B cell (primary cell): ENCODE measurements around the gene CCL7. TPM values are rescaled to one million over a fixed set of nuclear protein-coding genes. Genes with fewer than 3 reads are reported as not detected.

ENCODE experiments used
- ATAC-seq: fragments of 200-7000 bp; cut with Tn5 transposase; one replicate; pipeline ENCODE4 v1.10.0; 2021; ENCODE audit warnings: low read depth, mild to moderate bottlenecking, moderate number of reproducible peaks, moderate library complexity
- CTCF ChIA-PET: fragments of 350-600 bp; sonication (Branson Sonifier 250); formaldehyde crosslinking; loops from one replicate; lab custom pipeline; 2021; ENCODE audit warnings: antibody characterized with exemption, inconsistent platforms; lab: Charles Lee
- POLR2A ChIA-PET: fragments of 350-600 bp; sonication (Branson Sonifier 250); formaldehyde crosslinking; loops from one replicate; lab custom pipeline; 2021; ENCODE audit warnings: antibody characterized with exemption; lab: Charles Lee
- DNase-seq: peaks from one replicate; pipeline ENCODE4 v3.0.0; 2013
- H2AFZ ChIP-seq: 2 replicates; pipeline ENCODE4 v1.6.1; 2012; ENCODE audit warnings: mild to moderate bottlenecking, low read depth, low read length; ENCODE audit not compliant: insufficient read depth, poor library complexity, severe bottlenecking
- H3K27ac ChIP-seq, 2 donors: 1 replicate in 1 of 2; 2 replicates in 1 of 2; pipeline ENCODE4 v1.5.1; 2012 to 2013; ENCODE audit warnings: low read length in 2 of 2, mild to moderate bottlenecking in 2 of 2, moderate library complexity in 1 of 2
- H3K27me3 ChIP-seq, 4 experiments: fragments of 200-600 bp in 1 of 4; sonication (generic) in 1 of 4; replicated peaks in 1 of 4; 1 replicate in 2 of 4; 2 replicates in 2 of 4; pipeline versions ENCODE4 v1.6.1 to v1.7.0; 2013 to 2016; ENCODE audit warnings: low read length in 3 of 4, mild to moderate bottlenecking in 2 of 4, mixed read lengths in 1 of 4, moderate library complexity in 1 of 4; ENCODE audit not compliant: insufficient read depth in 4 of 4, control insufficient read depth in 3 of 4; ENCODE audit errors: control extremely low read depth in 1 of 4
- H3K36me3 ChIP-seq, 2 experiments: replicated peaks in 1 of 2; 1 replicate in 1 of 2; 2 replicates in 1 of 2; pipeline versions ENCODE4 v1.6.1 to v1.7.1; 2013; ENCODE audit warnings: low read length in 1 of 2; ENCODE audit not compliant: insufficient read depth in 2 of 2, control insufficient read depth in 1 of 2; ENCODE audit errors: control extremely low read depth in 1 of 2, extremely low read depth in 1 of 2
- H3K4me1 ChIP-seq, 2 donors: fragments of 200-600 bp in 1 of 2; sonication (generic) in 1 of 2; 1 replicate in 1 of 2; 2 replicates in 1 of 2; pipeline versions ENCODE4 v1.5.1 to v1.6.1; 2013 to 2017; ENCODE audit warnings: low read length in 2 of 2; ENCODE audit not compliant: control insufficient read depth in 2 of 2, insufficient read depth in 2 of 2
- H3K4me2 ChIP-seq: replicated peaks from 2 replicates; pipeline ENCODE3; 2012; ENCODE audit warnings: mild to moderate bottlenecking, low read depth, low read length; ENCODE audit not compliant: poor library complexity, severe bottlenecking
- H3K4me3 ChIP-seq, 5 experiments: fragments of 200-600 bp in 1 of 5; sonication (generic) in 1 of 5; 1 replicate in 3 of 5; 2 replicates in 2 of 5; pipeline versions ENCODE4 v1.5.1 to v1.7.0; 2011 to 2016; ENCODE audit warnings: low read length in 4 of 5, mild to moderate bottlenecking in 4 of 5, low read depth in 2 of 5, control low read depth in 1 of 5, moderate library complexity in 1 of 5; ENCODE audit not compliant: insufficient read depth in 1 of 5; ENCODE audit errors: control extremely low read depth in 1 of 5, extremely low read depth in 1 of 5
- H3K79me2 ChIP-seq: fragments of 200-600 bp; sonication (generic); one replicate; pipeline ENCODE4 v1.6.0; 2016; ENCODE audit warnings: low read length; ENCODE audit not compliant: control insufficient read depth, insufficient read depth
- H3K9ac ChIP-seq: fragments of 200-600 bp; sonication (generic); 2 replicates; pipeline ENCODE4 v1.6.1; 2017; ENCODE audit warnings: mild to moderate bottlenecking, low read length, moderate library complexity
- H3K9me3 ChIP-seq, 3 donors: one replicate each; pipeline versions ENCODE4 v1.6.1 to v1.7.1; 2013; ENCODE audit warnings: low read length in 2 of 3; ENCODE audit not compliant: control insufficient read depth in 2 of 3, insufficient read depth in 1 of 3; ENCODE audit errors: control extremely low read depth in 1 of 3
- H4K20me1 ChIP-seq: 2 replicates; pipeline ENCODE4 v1.6.0; 2012; ENCODE audit warnings: mild to moderate bottlenecking, low read length; ENCODE audit not compliant: insufficient read depth, control insufficient read depth, poor library complexity, severe bottlenecking
- H3K27ac Mint-ChIP-seq: one replicate; pipeline ENCODE4 v1.8.0; 2021; ENCODE audit warnings: mixed read lengths
- H3K27me3 Mint-ChIP-seq: one replicate; pipeline ENCODE4 v1.8.0; 2021; ENCODE audit warnings: mixed read lengths
- H3K4me1 Mint-ChIP-seq: one replicate; pipeline ENCODE4 v1.8.0; 2021; ENCODE audit warnings: mixed read lengths
- H3K4me3 Mint-ChIP-seq: one replicate; pipeline ENCODE4 v1.8.0; 2021; ENCODE audit warnings: mixed read lengths
- H3K9me3 Mint-ChIP-seq: one replicate; pipeline ENCODE4 v1.8.0; 2022; ENCODE audit warnings: mixed read lengths; ENCODE audit not compliant: insufficient read depth
- EZH2 ChIP-seq: IDR thresholded peaks from 2 replicates; pipeline ENCODE4 v1.6.1; 2012; ENCODE audit warnings: borderline replicate concordance, low read depth, mild to moderate bottlenecking, moderate library complexity, low read length; ENCODE audit not compliant: insufficient read depth, poor library complexity, severe bottlenecking
- WGBS: methylation state at CpG from one replicate; pipeline ENCODE4 v1.1.5; 2013; ENCODE audit warnings: missing lambda C conversion rate; ENCODE audit not compliant: insufficient coverage; 5-methylcytosine and 5-hydroxymethylcytosine counted together
- intact Hi-C: fragments of 100-400 bp; cut with micrococcal nuclease; formaldehyde crosslinking; loops from one replicate; pipeline ENCODE4 v1.10.0; 2022
- polyA plus RNA-seq: library from polyadenylated mRNA; depleted of rRNA; stranded (reverse); fragments of >200 nt; gene quantifications from 2 replicates; pipeline ENCODE4 v1.2.3, GENCODE V29; 2012
- total RNA-seq, 2 donors: library from RNA; stranded (reverse); fragments of 120-200 nt in 1 of 2; gene quantifications; 1 replicate in 1 of 2; 2 replicates in 1 of 2; pipeline versions ENCODE4 v1.2.3 to v1.2.4, GENCODE V29; 2013 to 2022
- TF ChIP-seq, protein P1 (sequence below): fragments of 200-600 bp; IDR thresholded peaks from one replicate; pipeline ENCODE4 v1.8.0; 2022; ENCODE audit warnings: antibody characterized with exemption, mild to moderate bottlenecking

CCL7 gene
- total and polyA plus RNA-seq, 2 donors (not counting 1 experiment from before 2014, with no cell fraction given) = not detected

DNA sequence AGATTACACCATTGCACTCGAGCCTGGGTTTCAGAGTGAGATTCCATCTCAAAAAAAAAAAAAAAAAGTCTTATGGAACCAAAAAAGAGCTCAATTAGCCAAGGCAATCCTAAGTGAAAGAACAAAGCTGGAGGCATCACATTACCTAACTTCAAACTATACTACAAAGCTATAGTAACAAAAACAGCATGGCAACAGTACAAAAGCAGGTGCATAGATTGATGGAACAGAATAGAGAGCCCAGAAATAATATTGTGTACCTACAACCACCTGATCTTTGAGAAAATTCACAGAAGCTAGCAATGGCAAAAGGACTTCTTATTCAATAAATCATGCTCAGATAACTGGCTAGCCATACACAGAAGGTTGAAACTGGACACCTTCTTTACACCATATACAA, 39.7 kb upstream of the CCL7 start:
- H3K27ac ChIP-seq = no peak overlapping the region
- DNase-seq = no peak
- CTCF ChIA-PET = no interaction called here
- Mint-ChIP-seq H3K27me3 (peaks cover 33% of the 10 kb centered on the region), H3K27ac (no peak overlapping the region), H3K4me3 (no peak overlapping the region), H3K4me1 (peaks cover 22% of the 10 kb centered on the region), H3K9me3 (peaks cover 3% of the 10 kb centered on the region)
- no peak overlapping the region for H3K4me3 ChIP-seq
- ATAC-seq = no peak
- no peaks in the 10 kb centered on the region for H3K36me3 ChIP-seq
- H3K4me1 ChIP-seq = peaks cover 10 to 15% of the 10 kb centered on the region in 2 donors
- WGBS = no CpG with 5 or more reads among the region's 1 CpG
- intact Hi-C loops = no loop called here
- no peak overlapping the region for H3K9ac ChIP-seq
- TF ChIP-seq, protein P1, sequence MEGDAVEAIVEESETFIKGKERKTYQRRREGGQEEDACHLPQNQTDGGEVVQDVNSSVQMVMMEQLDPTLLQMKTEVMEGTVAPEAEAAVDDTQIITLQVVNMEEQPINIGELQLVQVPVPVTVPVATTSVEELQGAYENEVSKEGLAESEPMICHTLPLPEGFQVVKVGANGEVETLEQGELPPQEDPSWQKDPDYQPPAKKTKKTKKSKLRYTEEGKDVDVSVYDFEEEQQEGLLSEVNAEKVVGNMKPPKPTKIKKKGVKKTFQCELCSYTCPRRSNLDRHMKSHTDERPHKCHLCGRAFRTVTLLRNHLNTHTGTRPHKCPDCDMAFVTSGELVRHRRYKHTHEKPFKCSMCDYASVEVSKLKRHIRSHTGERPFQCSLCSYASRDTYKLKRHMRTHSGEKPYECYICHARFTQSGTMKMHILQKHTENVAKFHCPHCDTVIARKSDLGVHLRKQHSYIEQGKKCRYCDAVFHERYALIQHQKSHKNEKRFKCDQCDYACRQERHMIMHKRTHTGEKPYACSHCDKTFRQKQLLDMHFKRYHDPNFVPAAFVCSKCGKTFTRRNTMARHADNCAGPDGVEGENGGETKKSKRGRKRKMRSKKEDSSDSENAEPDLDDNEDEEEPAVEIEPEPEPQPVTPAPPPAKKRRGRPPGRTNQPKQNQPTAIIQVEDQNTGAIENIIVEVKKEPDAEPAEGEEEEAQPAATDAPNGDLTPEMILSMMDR = no peak
- TF ChIP-seq EZH2 = no peak
- no peaks in the 10 kb centered on the region for H4K20me1 ChIP-seq
- no peaks in the 10 kb centered on the region for H3K79me2 ChIP-seq
- H3K27me3 ChIP-seq = peaks cover 0 to 6% (median 2%) of the 10 kb centered on the region in 4 experiments
- peaks cover 0 to 5% (median 3%) of the 10 kb centered on the region in 3 donors for H3K9me3 ChIP-seq
- H2AFZ ChIP-seq = no peak overlapping the region
- POLR2A ChIA-PET = no interaction called here
- H3K4me2 ChIP-seq = no peak overlapping the region

DNA sequence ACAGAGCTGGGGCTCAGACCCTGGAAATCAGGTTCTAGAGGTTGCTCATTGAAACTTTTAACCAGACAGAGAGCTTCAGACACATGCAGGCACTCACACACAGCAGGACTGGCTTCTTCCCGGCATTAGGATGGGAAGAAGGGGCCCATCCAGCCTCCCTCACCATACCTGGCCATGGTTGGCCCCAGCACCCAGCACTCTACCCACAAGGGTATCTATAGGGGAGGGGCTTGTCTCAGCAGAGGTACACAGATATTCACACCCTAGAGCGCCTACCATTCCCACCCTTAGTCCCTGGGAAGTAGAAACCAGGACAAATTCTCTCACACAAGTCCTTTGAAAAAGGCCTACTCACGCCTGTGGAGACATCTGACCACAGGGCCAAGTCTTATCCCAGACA, 35.4 kb upstream of the CCL7 start:
- POLR2A ChIA-PET = no interaction called here
- Histone ChIP-seq H2AFZ (no peak overlapping the region), H3K4me2 (no peak overlapping the region), H3K36me3 (no peaks in the 10 kb centered on the region), H3K79me2 (no peaks in the 10 kb centered on the region), H3K27me3 (peaks cover 0 to 6% (median 2%) of the 10 kb centered on the region in 4 experiments), H3K4me3 (no peak overlapping the region), H3K9me3 (peaks cover 0 to 5% (median 3%) of the 10 kb centered on the region in 3 donors), H3K9ac (no peak overlapping the region), H4K20me1 (no peaks in the 10 kb centered on the region), H3K27ac (no peak overlapping the region), H3K4me1 (peaks cover 6 to 11% of the 10 kb centered on the region in 2 donors)
- intact Hi-C loops = no loop called here
- WGBS = 90% methylated on average over 1 of the region's 3 CpGs
- peaks cover 15% of the 10 kb centered on the region for H3K4me1 Mint-ChIP-seq
- H3K9me3 Mint-ChIP-seq = peaks cover 2% of the 10 kb centered on the region
- peaks cover 18% of the 10 kb centered on the region for H3K27me3 Mint-ChIP-seq
- H3K27ac Mint-ChIP-seq = no peak overlapping the region
- DNase-seq (no peak), ATAC-seq (no peak)
- CTCF ChIA-PET = no interaction called here
- no peak for TF ChIP-seq EZH2
- TF ChIP-seq, protein P1 = no peak
- H3K4me3 Mint-ChIP-seq = no peak overlapping the region
